Adrenal gland (tissue), 5 donors: ENCODE data around the gene CCDC78.

Source experiments
- CTCF ChIP-seq, 6 experiments: fragments of 450-650 bp in 4 of 6; fragments of 200-600 bp in 2 of 6; sonication (generic) in 1 of 6; IDR thresholded peaks; 1 replicate in 5 of 6; 2 replicates in 1 of 6; pipeline versions ENCODE4 v1.5.1 to v1.8.0; 2016 to 2021; ENCODE audit warnings: antibody characterized with exemption in 6 of 6, mild to moderate bottlenecking in 2 of 6, moderate library complexity in 1 of 6
- POLR2A ChIP-seq, 2 donors: fragments of 450-650 bp; IDR thresholded peaks; one replicate each; pipeline ENCODE4 v1.6.1; 2017; ENCODE audit warnings: antibody characterized with exemption in 2 of 2, mild to moderate bottlenecking in 2 of 2, moderate library complexity in 1 of 2
- donor health status: DM: no; HTN: no; CAD: no.

DNA sequence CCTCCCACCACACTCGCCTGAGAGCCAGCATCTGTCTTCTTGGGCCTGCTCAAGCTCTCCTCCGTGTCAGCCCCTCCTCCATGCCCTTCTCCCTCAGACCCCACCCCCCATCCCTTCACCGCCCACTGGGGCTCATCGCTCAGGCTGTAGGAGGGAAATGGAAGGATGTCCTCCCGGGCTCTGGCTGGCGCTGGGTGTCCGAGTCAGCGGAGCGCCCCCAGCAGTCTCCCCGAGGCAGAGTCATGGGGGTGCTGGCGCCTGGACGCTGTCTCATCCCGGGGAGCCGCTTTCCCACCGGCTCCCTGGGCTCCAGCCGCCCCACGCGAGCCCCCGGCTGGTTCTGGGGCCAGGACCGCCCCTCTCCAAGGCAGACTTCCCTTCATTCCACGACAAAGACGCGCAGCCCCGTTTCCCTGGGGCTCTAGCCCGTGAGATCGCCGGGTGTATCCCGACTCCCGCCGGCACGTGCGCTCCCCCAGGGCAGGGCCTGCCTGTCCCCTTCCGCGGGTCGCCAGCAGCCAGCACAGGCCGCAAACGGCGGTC, 5.7 kb downstream of the CCDC78 start:
- TF ChIP-seq POLR2A (IDR thresholded peaks at IDR 0.05) (no peak), CTCF (IDR thresholded peaks at IDR 0.05) (peak in 1 of 6 experiments; percentile 2)
